ENCODE results near the gene ARHGAP40. TPM values are rescaled to one million over a fixed set of nuclear protein-coding genes. Genes with fewer than 3 reads are reported as not detected.

ARHGAP40 gene
- total and polyA plus RNA-seq, 4 donors, result 0.57 to 5.0 (median 1.1) TPM

GRCh38 chr20:38569747-38570525 lies 31.7 kb upstream of the ARHGAP40 start:
- Histone ChIP-seq H3K36me3 (ENCODE audit: control insufficient read depth in 4 of 4, insufficient read depth in 4 of 4, low read length in 4 of 4) (peaks cover 6 to 32% (median 11%) of the 10 kb centered on the region in 4 donors), H3K27me3 (ENCODE audit: control insufficient read depth in 3 of 3, insufficient read depth in 3 of 3, low read length in 2 of 3) (no peaks in the 10 kb centered on the region), H3K27ac (ENCODE audit: low read depth in 1 of 2, low read length in 1 of 2) (no peak overlapping the region), H3K4me3 (no peak overlapping the region), H3K9me3 (ENCODE audit: control insufficient read depth in 4 of 4, insufficient read depth in 3 of 4, low read length in 3 of 4) (no peaks in the 10 kb centered on the region), H3K9ac (ENCODE audit: insufficient read depth in 1 of 2, low read length in 2 of 2) (no peak overlapping the region), H3K4me1 (ENCODE audit: control insufficient read depth in 5 of 5, insufficient read depth in 5 of 5, low read length in 5 of 5) (no peaks in the 10 kb centered on the region)
- TF ChIP-seq CTCF (IDR thresholded peaks at IDR 0.05; ENCODE audit: control extremely low read depth, extremely low read depth), result no peak
- ATAC-seq (ENCODE audit: insufficient read depth, low FRiP score) (no peak), DNase-seq (no peak)
- whole genome bisulfite sequencing, 2 donors, result 63 to 74% methylated on average over 5 of the region's 5 CpGs

GRCh38 chr20:38573413-38573812 lies 28.2 kb upstream of the ARHGAP40 start:
- no peak for ATAC-seq (ENCODE audit: insufficient read depth, low FRiP score)
- Histone ChIP-seq H3K4me1 (ENCODE audit: control insufficient read depth in 5 of 5, insufficient read depth in 5 of 5, low read length in 5 of 5) (no peaks in the 10 kb centered on the region), H3K9me3 (ENCODE audit: control insufficient read depth in 4 of 4, insufficient read depth in 3 of 4, low read length in 3 of 4) (no peaks in the 10 kb centered on the region), H3K27ac (ENCODE audit: low read depth in 1 of 2, low read length in 1 of 2) (no peak overlapping the region), H3K36me3 (ENCODE audit: control insufficient read depth in 4 of 4, insufficient read depth in 4 of 4, low read length in 4 of 4) (peaks cover 11 to 34% (median 21%) of the 10 kb centered on the region in 4 donors), H3K9ac (ENCODE audit: insufficient read depth in 1 of 2, low read length in 2 of 2) (no peak overlapping the region), H3K27me3 (ENCODE audit: control insufficient read depth in 3 of 3, insufficient read depth in 3 of 3, low read length in 2 of 3) (no peaks in the 10 kb centered on the region), H3K4me3 (no peak overlapping the region)
- WGBS, 2 donors, result 82 to 85% methylated on average over 7 of the region's 7 CpGs
- no peak for DNase-seq
- no peak for TF ChIP-seq CTCF (IDR thresholded peaks at IDR 0.05; ENCODE audit: control extremely low read depth, extremely low read depth)

GRCh38 chr20:38579219-38579910 lies 22.2 kb upstream of the ARHGAP40 start:
- Histone ChIP-seq H3K4me3 (no peak overlapping the region), H3K9me3 (ENCODE audit: control insufficient read depth in 4 of 4, insufficient read depth in 3 of 4, low read length in 3 of 4) (peaks cover 0 to 3% (median 0%) of the 10 kb centered on the region in 4 donors), H3K27me3 (ENCODE audit: control insufficient read depth in 3 of 3, insufficient read depth in 3 of 3, low read length in 2 of 3) (peaks cover 0 to 2% (median 0%) of the 10 kb centered on the region in 3 donors), H3K9ac (ENCODE audit: insufficient read depth in 1 of 2, low read length in 2 of 2) (no peak overlapping the region), H3K4me1 (ENCODE audit: control insufficient read depth in 5 of 5, insufficient read depth in 5 of 5, low read length in 5 of 5) (no peaks in the 10 kb centered on the region), H3K36me3 (ENCODE audit: control insufficient read depth in 4 of 4, insufficient read depth in 4 of 4, low read length in 4 of 4) (peaks cover 8 to 17% (median 12%) of the 10 kb centered on the region in 4 donors), H3K27ac (ENCODE audit: low read depth in 1 of 2, low read length in 1 of 2) (no peak overlapping the region)
- ATAC-seq (ENCODE audit: insufficient read depth, low FRiP score), result no peak
- no peak for TF ChIP-seq CTCF (IDR thresholded peaks at IDR 0.05; ENCODE audit: control extremely low read depth, extremely low read depth)
- DNase-seq, result no peak
- WGBS, 2 donors, result 64 to 74% methylated on average over 7 of the region's 7 CpGs

All from lung (tissue), 12 donors.